ENCODE measurements around the gene HTATIP2.
"Not testable (repeated sequence)": the region's sequence is repeated elsewhere in the genome, so short reads cannot be mapped to it uniquely, and the experiment has no call there.

The HTATIP2 gene

GRCh38 chr11:20363500-20364340 lies at the start of gene HTATIP2:
Gene HTATIP2, plus strand, starts transcription at chr11:20363714. Its CDS starts 524 bp downstream, at chr11:20364238.
- peak; percentile 63 for DNase-seq (ENCODE audit: low read depth)

- no peak for DNase-seq (ENCODE audit: low read depth)
Observed at GRCh38 chr11:20315800-20316199, 47.7 kb upstream of the HTATIP2 start.

GRCh38 chr11:20321177-20321576 lies 42.3 kb upstream of the HTATIP2 start:
- no peak for DNase-seq (ENCODE audit: low read depth)

- no peak for DNase-seq (ENCODE audit: low read depth)
Observed at GRCh38 chr11:20327377-20327935, 36.1 kb upstream of the HTATIP2 start.

- no peak for DNase-seq (ENCODE audit: low read depth)
Observed at GRCh38 chr11:20336056-20336455, 27.5 kb upstream of the HTATIP2 start.

GRCh38 chr11:20337526-20338154 lies 25.9 kb upstream of the HTATIP2 start:
- no peak for DNase-seq (ENCODE audit: low read depth)

GRCh38 chr11:20342347-20343141 lies 21.0 kb upstream of the HTATIP2 start:
- no peak for DNase-seq (ENCODE audit: low read depth)

- DNase-seq (ENCODE audit: low read depth) = no peak
Observed at GRCh38 chr11:20351136-20351535, 12.4 kb upstream of the HTATIP2 start.

GRCh38 chr11:20351751-20352262 lies 11.7 kb upstream of the HTATIP2 start:
- DNase-seq (ENCODE audit: low read depth) = no peak

- DNase-seq (ENCODE audit: low read depth) = no peak
Observed at GRCh38 chr11:20353829-20354434, 9.6 kb upstream of the HTATIP2 start.

- no peak for DNase-seq (ENCODE audit: low read depth)
Observed at GRCh38 chr11:20355221-20356219, 8.0 kb upstream of the HTATIP2 start.

GRCh38 chr11:20357150-20357549 lies 6.4 kb upstream of the HTATIP2 start:
- no peak for DNase-seq (ENCODE audit: low read depth)

- peak; percentile 19 for DNase-seq (ENCODE audit: low read depth)
Observed at GRCh38 chr11:20360650-20361049, 2.9 kb upstream of the HTATIP2 start.

- no peak for DNase-seq (ENCODE audit: low read depth)
Observed at GRCh38 chr11:20362481-20362880, 1.0 kb upstream of the HTATIP2 start.

GRCh38 chr11:20363149-20363499 lies 390 bp upstream of the HTATIP2 start:
- no peak for DNase-seq (ENCODE audit: low read depth)

- DNase-seq (ENCODE audit: low read depth) = no peak
Observed at GRCh38 chr11:20364341-20364792, 853 bp downstream of the HTATIP2 start.

- DNase-seq (ENCODE audit: low read depth) = not testable (repeated sequence)
Observed at GRCh38 chr11:20365465-20365864, 2.0 kb downstream of the HTATIP2 start.

GRCh38 chr11:20367313-20367948 lies 3.9 kb downstream of the HTATIP2 start:
- DNase-seq (ENCODE audit: low read depth) = peak; percentile 66

- DNase-seq (ENCODE audit: low read depth) = no peak
Observed at GRCh38 chr11:20368438-20368837, 4.9 kb downstream of the HTATIP2 start.

- no peak for DNase-seq (ENCODE audit: low read depth)
Observed at GRCh38 chr11:20369826-20370225, 6.3 kb downstream of the HTATIP2 start.
